PFSK-1 (cell line): ENCODE data around the gene CLCN1.
A peak's percentile ranks its signal among the peaks of the same experiment; 100 is the strongest.

Source experiments
- FOXP2 ChIP-seq: optimal IDR thresholded peaks from 2 replicates; pipeline ENCODE3; 2011; ENCODE audit warnings: borderline replicate concordance, control low read depth, inconsistent platforms; ENCODE audit not compliant: insufficient read depth; ENCODE audit errors: extremely low read length, extremely low read depth
- POLR2AphosphoS5 ChIP-seq: IDR thresholded peaks from 2 replicates; pipeline ENCODE4 v1.6.1; 2012; ENCODE audit warnings: low read depth, mild to moderate bottlenecking, control low read depth, low read length, moderate library complexity
- SIN3A ChIP-seq: IDR thresholded peaks from 2 replicates; pipeline ENCODE4 v1.6.1; 2012; ENCODE audit warnings: mild to moderate bottlenecking, low read length, moderate library complexity, borderline replicate concordance; ENCODE audit not compliant: insufficient read depth
- TAF1 ChIP-seq: IDR thresholded peaks from 2 replicates; pipeline ENCODE4 v1.6.1; 2012; ENCODE audit warnings: low read length, control low read depth, borderline replicate concordance; ENCODE audit not compliant: insufficient read depth
- TF ChIP-seq, protein P1 (sequence below), 2 experiments: IDR thresholded peaks; 2 replicates each; pipeline versions ENCODE4 v1.6.1 to v1.8.0; 2011 to 2012; ENCODE audit warnings: low read depth in 2 of 2, low read length in 2 of 2, control low read depth in 1 of 2, inconsistent platforms in 1 of 2, mild to moderate bottlenecking in 1 of 2, moderate library complexity in 1 of 2; ENCODE audit not compliant: insufficient read depth in 1 of 2

The CLCN1 gene

GRCh38 chr7:143321242-143321641, 5.3 kb downstream of the CLCN1 start:
- TF ChIP-seq SIN3A = no peak
- TF ChIP-seq TAF1 = no peak
- no peak for TF ChIP-seq FOXP2
- no peak for TF ChIP-seq POLR2AphosphoS5
- TF ChIP-seq, protein P1, sequence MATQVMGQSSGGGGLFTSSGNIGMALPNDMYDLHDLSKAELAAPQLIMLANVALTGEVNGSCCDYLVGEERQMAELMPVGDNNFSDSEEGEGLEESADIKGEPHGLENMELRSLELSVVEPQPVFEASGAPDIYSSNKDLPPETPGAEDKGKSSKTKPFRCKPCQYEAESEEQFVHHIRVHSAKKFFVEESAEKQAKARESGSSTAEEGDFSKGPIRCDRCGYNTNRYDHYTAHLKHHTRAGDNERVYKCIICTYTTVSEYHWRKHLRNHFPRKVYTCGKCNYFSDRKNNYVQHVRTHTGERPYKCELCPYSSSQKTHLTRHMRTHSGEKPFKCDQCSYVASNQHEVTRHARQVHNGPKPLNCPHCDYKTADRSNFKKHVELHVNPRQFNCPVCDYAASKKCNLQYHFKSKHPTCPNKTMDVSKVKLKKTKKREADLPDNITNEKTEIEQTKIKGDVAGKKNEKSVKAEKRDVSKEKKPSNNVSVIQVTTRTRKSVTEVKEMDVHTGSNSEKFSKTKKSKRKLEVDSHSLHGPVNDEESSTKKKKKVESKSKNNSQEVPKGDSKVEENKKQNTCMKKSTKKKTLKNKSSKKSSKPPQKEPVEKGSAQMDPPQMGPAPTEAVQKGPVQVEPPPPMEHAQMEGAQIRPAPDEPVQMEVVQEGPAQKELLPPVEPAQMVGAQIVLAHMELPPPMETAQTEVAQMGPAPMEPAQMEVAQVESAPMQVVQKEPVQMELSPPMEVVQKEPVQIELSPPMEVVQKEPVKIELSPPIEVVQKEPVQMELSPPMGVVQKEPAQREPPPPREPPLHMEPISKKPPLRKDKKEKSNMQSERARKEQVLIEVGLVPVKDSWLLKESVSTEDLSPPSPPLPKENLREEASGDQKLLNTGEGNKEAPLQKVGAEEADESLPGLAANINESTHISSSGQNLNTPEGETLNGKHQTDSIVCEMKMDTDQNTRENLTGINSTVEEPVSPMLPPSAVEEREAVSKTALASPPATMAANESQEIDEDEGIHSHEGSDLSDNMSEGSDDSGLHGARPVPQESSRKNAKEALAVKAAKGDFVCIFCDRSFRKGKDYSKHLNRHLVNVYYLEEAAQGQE (IDR thresholded peaks at IDR 0.05; ENCODE audit: insufficient read depth in 1 of 2, low read depth in 2 of 2, low read length in 2 of 2) = no peak

DNA sequence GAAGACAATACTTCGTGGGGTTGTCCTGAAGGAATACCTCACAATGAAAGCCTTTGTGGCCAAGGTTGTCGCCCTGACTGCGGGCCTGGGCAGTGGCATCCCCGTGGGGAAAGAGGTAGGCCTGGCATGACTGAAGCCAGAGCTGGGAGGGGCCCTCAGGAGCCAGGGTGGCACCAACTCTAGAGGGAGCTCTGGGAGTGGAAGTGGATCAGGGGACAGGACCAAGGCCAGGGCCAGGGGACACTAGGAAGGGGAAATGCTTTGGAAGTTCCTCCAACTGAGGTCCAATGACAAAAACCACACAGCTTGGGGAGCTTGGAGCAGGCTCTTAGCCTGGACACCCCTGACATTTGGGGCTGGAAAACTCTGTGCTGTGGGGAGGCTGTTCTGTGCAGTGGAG, 5.8 kb downstream of the CLCN1 start:
- TF ChIP-seq TAF1 (no peak), SIN3A (no peak), POLR2AphosphoS5 (no peak)
- TF ChIP-seq, protein P1 (IDR thresholded peaks at IDR 0.05; ENCODE audit: insufficient read depth in 1 of 2, low read depth in 2 of 2, low read length in 2 of 2) = peak; percentile 36 to 86; a peak in 3 of 4 replicates

DNA sequence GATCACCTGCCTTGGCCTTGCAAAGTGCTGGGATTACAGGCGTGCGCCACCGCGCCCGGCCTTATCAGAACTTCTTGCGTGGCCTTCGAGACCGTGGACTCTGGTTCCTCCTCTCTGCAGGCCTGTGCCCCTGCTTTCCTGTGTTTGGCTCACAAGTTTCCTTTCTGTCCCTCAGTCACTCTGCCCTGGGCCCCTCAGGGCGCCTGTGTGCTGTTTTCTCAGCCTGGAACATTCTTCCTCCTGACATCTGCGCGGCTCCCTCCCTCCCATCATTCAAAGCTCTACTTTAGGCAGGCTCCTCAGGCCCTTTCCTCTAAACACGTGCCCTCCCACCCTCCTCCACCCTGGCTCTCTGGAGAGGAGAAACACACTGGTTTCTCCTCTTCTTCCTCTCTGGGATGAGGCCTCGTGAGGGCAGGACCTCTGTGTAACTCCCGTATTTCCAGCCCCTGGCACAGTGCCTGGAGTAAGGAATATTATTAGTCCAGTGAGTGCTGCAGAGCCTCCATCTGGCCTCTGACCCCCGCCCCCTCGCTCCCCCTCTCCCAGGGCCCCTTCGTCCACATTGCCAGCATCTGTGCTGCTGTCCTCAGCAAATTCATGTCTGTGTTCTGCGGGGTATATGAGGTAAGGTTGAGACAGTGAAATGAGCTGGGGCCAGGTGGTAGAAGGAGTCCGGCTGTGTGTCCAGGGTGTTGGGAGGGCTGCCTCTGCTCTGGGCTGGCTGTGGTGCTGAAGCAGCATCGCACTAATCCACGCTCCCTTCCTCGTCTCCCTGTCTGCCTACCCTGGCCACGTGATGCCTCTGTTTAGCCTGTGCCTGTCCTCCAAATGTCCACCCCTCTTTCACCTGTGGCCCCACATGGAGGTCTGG, 7.1 kb downstream of the CLCN1 start:
- TF ChIP-seq FOXP2 = no peak
- TF ChIP-seq, protein P1 (IDR thresholded peaks at IDR 0.05; ENCODE audit: insufficient read depth in 1 of 2, low read depth in 2 of 2, low read length in 2 of 2) = no peak
- TF ChIP-seq POLR2AphosphoS5 = no peak
- TF ChIP-seq SIN3A = no peak
- no peak for TF ChIP-seq TAF1

GRCh38 chr7:143323653-143324052, 7.7 kb downstream of the CLCN1 start:
- TF ChIP-seq FOXP2 = no peak
- TF ChIP-seq POLR2AphosphoS5 = no peak
- no peak for TF ChIP-seq SIN3A
- TF ChIP-seq, protein P1 (IDR thresholded peaks at IDR 0.05; ENCODE audit: insufficient read depth in 1 of 2, low read depth in 2 of 2, low read length in 2 of 2) = no peak
- TF ChIP-seq TAF1 = no peak
